GM12878 (cell line): ENCODE data around the gene ITM2C. TPM values are rescaled to one million over a fixed set of nuclear protein-coding genes. Genes with fewer than 3 reads are reported as not detected.

ENCODE experiments used
- ATAC-seq: fragments of 200-7000 bp; cut with Tn5 transposase; 3 replicates; pipeline ENCODE4 v1.9.1; 2020; ENCODE audit warnings: mild to moderate bottlenecking, moderate library complexity
- BruUV-seq: library from RNA; stranded (reverse); fragments of 400-500 nt; replicated peaks from 2 replicates; lab custom pipeline; 2021; lab: Mats Ljungman, UMichigan
- CTCF ChIA-PET: fragments of 300-600 bp; sonication (Branson Sonifier 250); formaldehyde crosslinking; extraction: SDS; loops from one replicate; lab custom pipeline; 2021; ENCODE audit warnings: inconsistent platforms; lab: Yijun Ruan, JAX
- POLR2A ChIA-PET: fragments of 350-600 bp; formaldehyde crosslinking; extraction: SDS; loops from one replicate; lab custom pipeline; 2021; ENCODE audit warnings: inconsistent platforms; lab: Charles Lee
- RAD21 ChIA-PET: fragments of 300-600 bp; sonication (Branson Sonifier 250); formaldehyde crosslinking; loops from one replicate; lab custom pipeline; 2023; ENCODE audit warnings: antibody characterized with exemption; ENCODE audit not compliant: unreplicated experiment; lab: Charles Lee
- SMC1A ChIA-PET: fragments of 300-600 bp; sonication (Branson Sonifier 250); formaldehyde crosslinking; loops from one replicate; lab custom pipeline; 2023; ENCODE audit not compliant: unreplicated experiment, uncharacterized antibody; lab: Charles Lee
- DNase-seq: peaks from one replicate; pipeline ENCODE4 v3.0.0-alpha.2; 2011; ENCODE audit warnings: low read depth, low spot score
- FAIRE-seq: peaks from 3 replicates; lab custom pipeline; 2011; peaks lifted over from hg19 to GRCh38; lab: Jason Lieb, UNC
- H2AFZ ChIP-seq: 2 replicates; pipeline ENCODE4 v1.6.0; 2011; ENCODE audit warnings: low read depth, low read length, control low read depth; ENCODE audit not compliant: control insufficient read depth
- H3K27ac ChIP-seq: 2 replicates; pipeline ENCODE4 v1.5.1; 2011; ENCODE audit warnings: control low read depth; ENCODE audit not compliant: control insufficient read depth, insufficient read depth
- H3K27me3 ChIP-seq, 2 experiments: replicated peaks in 1 of 2; 2 replicates each; pipeline versions ENCODE4 v1.6.0 to v1.6.1; 2011; ENCODE audit warnings: low read length in 1 of 2; ENCODE audit not compliant: control insufficient read depth in 2 of 2, insufficient read depth in 2 of 2
- H3K36me3 ChIP-seq, 2 experiments: 2 replicates each; pipeline ENCODE4 v1.5.1; 2011; ENCODE audit warnings: low read length in 1 of 2; ENCODE audit not compliant: control insufficient read depth in 2 of 2, insufficient read depth in 2 of 2
- H3K4me1 ChIP-seq: 2 replicates; pipeline ENCODE4 v1.6.1; 2011; ENCODE audit warnings: mild to moderate bottlenecking, low read length, moderate library complexity, mixed read lengths; ENCODE audit not compliant: control insufficient read depth, insufficient read depth
- H3K4me2 ChIP-seq: 2 replicates; pipeline ENCODE4 v1.6.0; 2011; ENCODE audit warnings: control low read depth; ENCODE audit not compliant: control insufficient read depth, insufficient read depth
- H3K4me3 ChIP-seq: fragments of 200-600 bp; sonication (generic); 2 replicates; pipeline ENCODE4 v1.5.1; 2016
- H3K79me2 ChIP-seq: 2 replicates; pipeline ENCODE4 v1.6.0; 2011; ENCODE audit warnings: low read length; ENCODE audit not compliant: control insufficient read depth, insufficient read depth
- H3K9ac ChIP-seq: 2 replicates; pipeline ENCODE4 v1.8.0; 2011; ENCODE audit warnings: low read length, control low read depth, mixed read lengths; ENCODE audit not compliant: control insufficient read depth, insufficient read depth
- H3K9me3 ChIP-seq: replicated peaks from 3 replicates; pipeline ENCODE4 v1.5.1; 2011; ENCODE audit warnings: mild to moderate bottlenecking, low read length; ENCODE audit not compliant: control insufficient read depth, insufficient read depth
- H4K20me1 ChIP-seq: 2 replicates; pipeline ENCODE4 v1.6.0; 2011; ENCODE audit not compliant: control insufficient read depth, insufficient read depth
- CBX3 ChIP-seq: fragments of 200-600 bp; sonication (generic); IDR thresholded peaks from 2 replicates; pipeline ENCODE4 v1.6.1; 2016; ENCODE audit warnings: low read depth, borderline replicate concordance
- CREM ChIP-seq: IDR thresholded peaks from 2 replicates; pipeline ENCODE4 v1.6.1; 2014; ENCODE audit warnings: antibody characterized with exemption, low read depth
- E2F4 ChIP-seq: IDR thresholded peaks from 2 replicates; pipeline ENCODE4 v1.6.1; 2012; ENCODE audit warnings: low read depth, low read length, improper control_type of control experiment
- PML ChIP-seq: IDR thresholded peaks from 2 replicates; pipeline ENCODE4 v1.6.1; 2012; ENCODE audit warnings: low read length, inconsistent platforms
- SIN3A ChIP-seq: IDR thresholded peaks from 2 replicates; pipeline ENCODE4 v1.6.1; 2012; ENCODE audit warnings: low read depth, low read length, improper control_type of control experiment
- ZBTB40 ChIP-seq: fragments of 450-650 bp; IDR thresholded peaks from 2 replicates; pipeline ENCODE4 v1.6.1; 2016; ENCODE audit warnings: mild to moderate bottlenecking, moderate library complexity, borderline replicate concordance
- WGBS: methylation state at CpG from one replicate; pipeline ENCODE4 v1.1.6; 2016; ENCODE audit warnings: low lambda C conversion rate; ENCODE audit not compliant: insufficient replicate concordance, insufficient coverage; ENCODE audit errors: missing lambda C conversion rate; 5-methylcytosine and 5-hydroxymethylcytosine counted together
- in situ Hi-C: fragments of 300-500 bp; cut with MboI; formaldehyde crosslinking; loops from 9 replicates; pipeline ENCODE4 v1.14.3; 2018; ENCODE audit warnings: mixed read lengths
- intact Hi-C: fragments of 100-400 bp; cut with micrococcal nuclease; formaldehyde crosslinking; loops from one replicate; pipeline ENCODE4 v1.14.2; 2022; ENCODE audit not compliant: unreplicated experiment
- polyA plus RNA-seq, 11 experiments: library from polyadenylated mRNA; depleted of rRNA in 4 of 11; unstranded in 6 of 11; stranded (reverse) in 5 of 11; fragments of >200 nt; fragmentation: Nextera tagmentation in 4 of 11; fragmentation: Illumina TruSeq in 1 of 11; extraction: Ambion mirVana in 4 of 11; extraction: Trizol in 1 of 11; gene quantifications; 1 replicate in 1 of 11; 2 replicates in 10 of 11; pipeline versions ENCODE4 v1.2.1 to v1.2.3, GENCODE V29; 2011 to 2016; ENCODE audit warnings: inconsistent platforms in 2 of 11, missing spikeins in 2 of 11, low read depth in 1 of 11
- total RNA-seq, 4 experiments: library from RNA; depleted of rRNA in 3 of 4; stranded (reverse); fragments of >200 nt in 3 of 4; fragmentation: Illumina TruSeq in 1 of 4; extraction: Trizol in 1 of 4; gene quantifications; 2 replicates each; pipeline versions ENCODE4 v1.2.1 to v1.2.3, GENCODE V29; 2013 to 2021

ITM2C gene
- total and polyA plus RNA-seq, 10 of the 15 experiments (the other 5 are each of a cell fraction or from before 2014, with no cell fraction given), result 5.4 to 195 (median 149) TPM

- TF ChIP-seq SIN3A, result no peak
- no peak for TF ChIP-seq CBX3
Observed at GRCh38 chr2:230815088-230815487, 49.7 kb upstream of the ITM2C start (continued).

GRCh38 chr2:230816735-230817134 is 48.0 kb upstream of the ITM2C start:
- RAD21 ChIA-PET, result interaction anchor here (0.8 kb wide), 1 partner anchor 8 kb away, joined by 3 read pairs; no protein-coding TSS in a partner anchor
- TF ChIP-seq CREM, result no peak
- intact Hi-C loops, result no loop called here
- Histone ChIP-seq H3K4me1 (no peaks in the 10 kb centered on the region), H4K20me1 (no peaks in the 10 kb centered on the region), H3K27me3 (no peaks in the 10 kb centered on the region), H3K9me3 (no peaks in the 10 kb centered on the region), H3K4me3 (no peak overlapping the region), H3K79me2 (no peaks in the 10 kb centered on the region), H3K36me3 (peaks cover 15 to 43% of the 10 kb centered on the region in 2 experiments), H3K9ac (no peak overlapping the region), H3K27ac (no peak overlapping the region), H3K4me2 (no peak overlapping the region), H2AFZ (no peak overlapping the region)
- ATAC-seq (no peak), FAIRE-seq (no peak), DNase-seq (no peak)
- SMC1A ChIA-PET, result interaction anchor here (1.1 to 1.6 kb wide), 3 partner anchors 10 to 602 kb away, joined by 3 to 4 read pairs (median 3); no protein-coding TSS in a partner anchor
- POLR2A ChIA-PET, result no interaction called here
- WGBS, result 88% methylated on average over 7 of the region's 7 CpGs
- BruUV-seq, result no TSS peak
- CTCF ChIA-PET, result interaction anchor here (0.8 to 1.6 kb wide), 4 partner anchors 11 to 236 kb away, joined by 3 to 5 read pairs (median 4); no protein-coding TSS in a partner anchor
- in situ Hi-C loops, result no loop called here

- H3K79me2 ChIP-seq, result no peaks in the 10 kb centered on the region
- POLR2A ChIA-PET, result interaction anchor here (1.0 kb wide), 2 partner anchors 21 to 157 kb away, joined by 3 to 4 read pairs; no protein-coding TSS in a partner anchor
Observed at GRCh38 chr2:230819433-230819832, 45.3 kb upstream of the ITM2C start.

More at GRCh38 chr2:230819433-230819832, 45.3 kb upstream of the ITM2C start:
- ATAC-seq (no peak), FAIRE-seq (no peak), DNase-seq (no peak)
- BruUV-seq, result no TSS peak
- CTCF ChIA-PET, result interaction anchor here (1.0 to 1.5 kb wide), 4 partner anchors 8 to 234 kb away, joined by 3 to 6 read pairs (median 4); no protein-coding TSS in a partner anchor
- 100% methylated on average over 1 of the region's 1 CpG for WGBS
- Histone ChIP-seq H3K4me3 (no peak overlapping the region), H3K9me3 (no peaks in the 10 kb centered on the region), H3K27ac (no peak overlapping the region), H3K27me3 (no peaks in the 10 kb centered on the region), H4K20me1 (no peaks in the 10 kb centered on the region; the same call in 1 of the 2 replicates), H3K4me2 (no peak overlapping the region), H3K4me1 (no peaks in the 10 kb centered on the region), H3K36me3 (peaks cover 14 to 37% of the 10 kb centered on the region in 2 experiments), H3K9ac (no peak overlapping the region), H2AFZ (no peak overlapping the region)
- RAD21 ChIA-PET, result no interaction called here
- TF ChIP-seq E2F4 (no peak), ZBTB40 (no peak), PML (no peak), CREM (no peak)
- in situ Hi-C loops (no loop called here), intact Hi-C loops (no loop called here)
- SMC1A ChIA-PET, result interaction anchor here (0.7 to 1.3 kb wide), 5 partner anchors 9 to 105 kb away, joined by 3 to 6 read pairs (median 3); no protein-coding TSS in a partner anchor
